Endodermal cell (in vitro differentiated cells): ENCODE measurements around the gene SLC4A5. TPM values are rescaled to one million over a fixed set of nuclear protein-coding genes. Genes with fewer than 3 reads are reported as not detected.

Experiments used
- DNase-seq: peaks from one replicate; pipeline ENCODE4 v3.0.0-alpha.2; 2017
- H3K27ac ChIP-seq: 2 replicates; pipeline ENCODE4 v1.5.1; 2013; ENCODE audit warnings: mild to moderate bottlenecking, low read depth, low read length, moderate library complexity
- H3K27me3 ChIP-seq: 2 replicates; pipeline ENCODE4 v1.6.1; 2013; ENCODE audit warnings: mild to moderate bottlenecking, low read length, moderate library complexity; ENCODE audit not compliant: insufficient read depth, control insufficient read depth, poor library complexity, severe bottlenecking
- H3K36me3 ChIP-seq: 2 replicates; pipeline ENCODE4 v1.7.0; 2013; ENCODE audit warnings: mild to moderate bottlenecking, low read length, moderate library complexity; ENCODE audit not compliant: control insufficient read depth, insufficient read depth
- H3K4me1 ChIP-seq: one replicate; pipeline ENCODE4 v1.7.0; 2013; ENCODE audit warnings: low read length; ENCODE audit not compliant: control insufficient read depth, insufficient read depth
- H3K4me3 ChIP-seq: 2 replicates; pipeline ENCODE4 v1.5.1; 2013; ENCODE audit warnings: mild to moderate bottlenecking, low read length, moderate library complexity
- H3K9ac ChIP-seq: 2 replicates; pipeline ENCODE4 v1.6.1; 2013; ENCODE audit warnings: mild to moderate bottlenecking, low read length, moderate library complexity; ENCODE audit not compliant: poor library complexity, severe bottlenecking; ENCODE audit errors: extremely low read depth
- H3K9me3 ChIP-seq: 2 replicates; pipeline ENCODE4 v1.6.1; 2013; ENCODE audit warnings: mild to moderate bottlenecking, low read length, moderate library complexity; ENCODE audit not compliant: control insufficient read depth
- H3K27ac Mint-ChIP-seq: 2 replicates; pipeline ENCODE4 v1.8.0; 2020; ENCODE audit warnings: mixed read lengths
- H3K27me3 Mint-ChIP-seq: 2 replicates; pipeline ENCODE4 v1.8.0; 2021; ENCODE audit warnings: mild to moderate bottlenecking, mixed read lengths; ENCODE audit not compliant: insufficient read depth
- H3K36me3 Mint-ChIP-seq: 2 replicates; pipeline ENCODE4 v1.8.0; 2020; ENCODE audit warnings: low read depth, mixed read lengths
- H3K4me1 Mint-ChIP-seq: 2 replicates; pipeline ENCODE4 v1.8.0; 2020; ENCODE audit warnings: mixed read lengths
- H3K4me3 Mint-ChIP-seq: 2 replicates; pipeline ENCODE4 v1.8.0; 2020; ENCODE audit warnings: mild to moderate bottlenecking, moderate library complexity, mixed read lengths
- H3K9me3 Mint-ChIP-seq: 2 replicates; pipeline ENCODE4 v1.8.0; 2020; ENCODE audit warnings: mild to moderate bottlenecking, mixed read lengths
- CTCF ChIP-seq: fragments of 200-600 bp; sonication (generic); conservative IDR thresholded peaks from 2 replicates; pipeline ENCODE4 v1.5.0; 2021; ENCODE audit warnings: antibody characterized with exemption, mild to moderate bottlenecking
- WGBS, 2 experiments: methylation state at CpG; one replicate each; pipeline versions ENCODE4 v1.1.5 to v1.1.7; 2013; ENCODE audit warnings: missing lambda C conversion rate in 2 of 2, mixed read lengths in 1 of 2; ENCODE audit not compliant: insufficient coverage in 1 of 2, insufficient read length in 1 of 2; 5-methylcytosine and 5-hydroxymethylcytosine counted together
- total RNA-seq, 2 donors: library from RNA; stranded (reverse); fragmentation: NEBNext Ultra II Directional in 1 of 2; extraction: Animal tissue kit (Norgen Biotek cat#: 25700) in 1 of 2; gene quantifications; 2 replicates in 1 of 2; 3 replicates in 1 of 2; pipeline ENCODE4 v1.2.1, GENCODE V29; 2021

SLC4A5 gene
- total RNA-seq, 2 donors from 2014 or later = 2.5 to 3.7 TPM

- no peak for TF ChIP-seq CTCF
- Histone ChIP-seq H3K4me1 (no peaks in the 10 kb centered on the region), H3K4me3 (no peak overlapping the region), H3K36me3 (peaks cover 81% of the 10 kb centered on the region), H3K9ac (no peak overlapping the region), H3K27ac (no peak overlapping the region), H3K27me3 (no peaks in the 10 kb centered on the region), H3K9me3 (no peaks in the 10 kb centered on the region)
- H3K27ac Mint-ChIP-seq = peak overlapping the region; percentile 80
- H3K4me1 Mint-ChIP-seq = peaks cover 20% of the 10 kb centered on the region
- H3K4me3 Mint-ChIP-seq = no peak overlapping the region
- H3K9me3 Mint-ChIP-seq = no peaks in the 10 kb centered on the region
- peak; percentile 12 for DNase-seq
- H3K36me3 Mint-ChIP-seq = peaks cover 39% of the 10 kb centered on the region
- no peaks in the 10 kb centered on the region for H3K27me3 Mint-ChIP-seq
- WGBS, 2 experiments = 85 to 90% methylated on average over 3 to 5 of the region's 5 CpGs
These were observed 138.1 kb downstream of the SLC4A5 start for GRCh38 chr2:74205113-74205512.

GRCh38 chr2:74204436-74204835 lies 138.8 kb downstream of the SLC4A5 start:
- peaks cover 26% of the 10 kb centered on the region for H3K4me1 Mint-ChIP-seq
- no peaks in the 10 kb centered on the region for H3K9me3 Mint-ChIP-seq
- H3K4me3 Mint-ChIP-seq = no peak overlapping the region

GRCh38 chr2:74201596-74201995 lies 141.6 kb downstream of the SLC4A5 start:
- no peak overlapping the region for H3K27ac ChIP-seq
- WGBS, 2 experiments = 83 to 100% methylated on average over 1 of the region's 1 CpG
- no peaks in the 10 kb centered on the region for H3K4me1 ChIP-seq
- Mint-ChIP-seq H3K36me3 (peaks cover 18% of the 10 kb centered on the region), H3K4me3 (no peak overlapping the region), H3K27me3 (peaks cover 11% of the 10 kb centered on the region), H3K27ac (no peak overlapping the region), H3K4me1 (peaks cover 28% of the 10 kb centered on the region), H3K9me3 (no peaks in the 10 kb centered on the region)
- no peak overlapping the region for H3K4me3 ChIP-seq
- DNase-seq = no peak
- H3K36me3 ChIP-seq = peaks cover 49% of the 10 kb centered on the region
- TF ChIP-seq CTCF = no peak
- H3K9ac ChIP-seq = no peak overlapping the region
- H3K27me3 ChIP-seq = no peaks in the 10 kb centered on the region
- no peaks in the 10 kb centered on the region for H3K9me3 ChIP-seq

More at GRCh38 chr2:74204436-74204835, 138.8 kb downstream of the SLC4A5 start:
- H3K9ac ChIP-seq = no peak overlapping the region
- no peak overlapping the region for H3K27ac ChIP-seq
- Mint-ChIP-seq H3K36me3 (peaks cover 33% of the 10 kb centered on the region), H3K27ac (no peak overlapping the region), H3K27me3 (no peaks in the 10 kb centered on the region)
- peak; percentile 48 for DNase-seq
- no peak overlapping the region for H3K4me3 ChIP-seq
- no peaks in the 10 kb centered on the region for H3K4me1 ChIP-seq
- no peaks in the 10 kb centered on the region for H3K9me3 ChIP-seq
- peaks cover 74% of the 10 kb centered on the region for H3K36me3 ChIP-seq
- WGBS, 2 experiments = 94 to 100% methylated on average over 2 to 3 of the region's 3 CpGs
- no peak for TF ChIP-seq CTCF
- no peaks in the 10 kb centered on the region for H3K27me3 ChIP-seq
